Measurements from ENCODE around the gene TTC22.

Gene TTC22

GRCh38 chr1:54787604-54788003 lies 13.5 kb downstream of the TTC22 start:
- Histone ChIP-seq H3K4me1 (ENCODE audit: insufficient read depth, low read length, severe bottlenecking) (no peaks in the 10 kb centered on the region), H3K9me2 (ENCODE audit: low read depth, low read length) (no peaks in the 10 kb centered on the region), H3K79me2 (ENCODE audit: insufficient read depth, low read length) (no peaks in the 10 kb centered on the region), H3K27ac (ENCODE audit: low read depth, low read length, poor library complexity, severe bottlenecking) (no peak overlapping the region), H3K4me3 (ENCODE audit: low read depth, low read length, poor library complexity, severe bottlenecking) (no peak overlapping the region), H4K20me1 (ENCODE audit: insufficient read depth, low read length) (no peaks in the 10 kb centered on the region), H3K9ac (ENCODE audit: low read length) (no peak overlapping the region), H3K4me2 (ENCODE audit: low read length) (no peak overlapping the region), H3K36me3 (ENCODE audit: insufficient read depth, low read length) (no peaks in the 10 kb centered on the region), H3F3A (ENCODE audit: insufficient read depth, low read length) (no peaks in the 10 kb centered on the region), H3K27me3 (ENCODE audit: insufficient read depth, low read length) (no peaks in the 10 kb centered on the region), H2AFZ (ENCODE audit: low read length) (no peak overlapping the region), H3K9me3 (ENCODE audit: low read length) (no peaks in the 10 kb centered on the region)
- no peak for TF ChIP-seq EZH2 (IDR thresholded peaks at IDR 0.05; ENCODE audit: borderline replicate concordance, low read length)
- TF ChIP-seq, protein P1, sequence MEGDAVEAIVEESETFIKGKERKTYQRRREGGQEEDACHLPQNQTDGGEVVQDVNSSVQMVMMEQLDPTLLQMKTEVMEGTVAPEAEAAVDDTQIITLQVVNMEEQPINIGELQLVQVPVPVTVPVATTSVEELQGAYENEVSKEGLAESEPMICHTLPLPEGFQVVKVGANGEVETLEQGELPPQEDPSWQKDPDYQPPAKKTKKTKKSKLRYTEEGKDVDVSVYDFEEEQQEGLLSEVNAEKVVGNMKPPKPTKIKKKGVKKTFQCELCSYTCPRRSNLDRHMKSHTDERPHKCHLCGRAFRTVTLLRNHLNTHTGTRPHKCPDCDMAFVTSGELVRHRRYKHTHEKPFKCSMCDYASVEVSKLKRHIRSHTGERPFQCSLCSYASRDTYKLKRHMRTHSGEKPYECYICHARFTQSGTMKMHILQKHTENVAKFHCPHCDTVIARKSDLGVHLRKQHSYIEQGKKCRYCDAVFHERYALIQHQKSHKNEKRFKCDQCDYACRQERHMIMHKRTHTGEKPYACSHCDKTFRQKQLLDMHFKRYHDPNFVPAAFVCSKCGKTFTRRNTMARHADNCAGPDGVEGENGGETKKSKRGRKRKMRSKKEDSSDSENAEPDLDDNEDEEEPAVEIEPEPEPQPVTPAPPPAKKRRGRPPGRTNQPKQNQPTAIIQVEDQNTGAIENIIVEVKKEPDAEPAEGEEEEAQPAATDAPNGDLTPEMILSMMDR (IDR thresholded peaks at IDR 0.05; ENCODE audit: low read length): no peak

DNA sequence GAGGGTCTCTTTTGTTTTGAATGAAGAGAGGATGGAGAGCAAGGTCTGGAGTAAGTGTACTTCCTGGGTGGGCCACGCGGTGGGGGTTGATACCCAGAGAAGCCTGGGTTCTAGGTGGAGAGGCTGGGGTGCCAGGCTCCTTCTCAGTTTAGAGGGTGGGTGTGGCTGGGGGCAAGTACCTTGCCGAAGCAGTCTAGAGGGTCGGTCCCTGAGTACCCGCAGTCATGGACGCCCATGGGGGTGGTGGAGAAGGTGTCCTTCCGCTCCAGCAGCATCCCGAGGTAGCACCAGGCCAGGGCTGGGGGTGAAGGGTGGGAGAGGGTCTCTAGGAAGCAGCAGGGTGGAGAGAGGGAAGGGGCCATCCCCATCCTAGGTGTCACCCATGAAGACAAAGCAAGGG lies 14.3 kb downstream of the TTC22 start:
- no peaks in the 10 kb centered on the region for H3K4me1 ChIP-seq (ENCODE audit: insufficient read depth, low read length, severe bottlenecking)
- no peaks in the 10 kb centered on the region for H3K79me2 ChIP-seq (ENCODE audit: insufficient read depth, low read length)
- H3K9me3 ChIP-seq (ENCODE audit: low read length): no peaks in the 10 kb centered on the region
- H3F3A ChIP-seq (ENCODE audit: insufficient read depth, low read length): no peaks in the 10 kb centered on the region
- H3K27ac ChIP-seq (ENCODE audit: low read depth, low read length, poor library complexity, severe bottlenecking): no peak overlapping the region
- no peaks in the 10 kb centered on the region for H3K36me3 ChIP-seq (ENCODE audit: insufficient read depth, low read length)
- no peaks in the 10 kb centered on the region for H4K20me1 ChIP-seq (ENCODE audit: insufficient read depth, low read length)
- H2AFZ ChIP-seq (ENCODE audit: low read length): no peak overlapping the region
- no peak for TF ChIP-seq EZH2 (IDR thresholded peaks at IDR 0.05; ENCODE audit: borderline replicate concordance, low read length)
- TF ChIP-seq, protein P1 (IDR thresholded peaks at IDR 0.05; ENCODE audit: low read length): no peak
- H3K9me2 ChIP-seq (ENCODE audit: low read depth, low read length): no peaks in the 10 kb centered on the region
- H3K4me2 ChIP-seq (ENCODE audit: low read length): no peak overlapping the region
- no peak overlapping the region for H3K4me3 ChIP-seq (ENCODE audit: low read depth, low read length, poor library complexity, severe bottlenecking)
- H3K27me3 ChIP-seq (ENCODE audit: insufficient read depth, low read length): no peaks in the 10 kb centered on the region
- H3K9ac ChIP-seq (ENCODE audit: low read length): no peak overlapping the region

DNA sequence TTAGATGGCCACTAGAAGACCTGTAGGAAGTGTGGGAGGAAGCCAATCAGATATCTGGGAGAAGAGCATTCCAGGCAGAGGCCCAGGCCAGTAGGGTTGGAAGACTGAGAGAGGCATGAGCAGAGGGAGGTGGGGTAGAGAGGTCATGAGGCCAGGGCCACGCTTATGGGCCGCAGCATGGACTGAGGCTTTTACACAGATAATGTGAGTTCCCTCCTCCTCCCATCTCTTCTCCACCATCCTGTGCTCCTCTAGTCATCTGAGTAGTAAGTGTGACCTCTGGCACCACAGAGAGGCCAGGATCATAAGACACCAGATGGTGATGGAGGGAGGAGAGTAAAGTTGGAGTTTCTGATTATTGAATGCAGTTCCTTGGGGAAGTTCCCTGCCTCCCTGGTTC lies 17.1 kb downstream of the TTC22 start:
- Histone ChIP-seq H3K36me3 (ENCODE audit: insufficient read depth, low read length) (no peaks in the 10 kb centered on the region), H3K4me2 (ENCODE audit: low read length) (no peak overlapping the region), H3K4me3 (ENCODE audit: low read depth, low read length, poor library complexity, severe bottlenecking) (no peak overlapping the region)

More for the DNA sequence above, 17.1 kb downstream of the TTC22 start:
- H3F3A ChIP-seq (ENCODE audit: insufficient read depth, low read length): no peaks in the 10 kb centered on the region
- no peaks in the 10 kb centered on the region for H3K9me3 ChIP-seq (ENCODE audit: low read length)
- no peak overlapping the region for H3K27ac ChIP-seq (ENCODE audit: low read depth, low read length, poor library complexity, severe bottlenecking)
- H3K9me2 ChIP-seq (ENCODE audit: low read depth, low read length): no peaks in the 10 kb centered on the region
- TF ChIP-seq, protein P1 (IDR thresholded peaks at IDR 0.05; ENCODE audit: low read length): no peak
- TF ChIP-seq EZH2 (IDR thresholded peaks at IDR 0.05; ENCODE audit: borderline replicate concordance, low read length): no peak
- H3K9ac ChIP-seq (ENCODE audit: low read length): no peak overlapping the region
- no peaks in the 10 kb centered on the region for H3K4me1 ChIP-seq (ENCODE audit: insufficient read depth, low read length, severe bottlenecking)
- no peaks in the 10 kb centered on the region for H3K79me2 ChIP-seq (ENCODE audit: insufficient read depth, low read length)
- no peak overlapping the region for H2AFZ ChIP-seq (ENCODE audit: low read length)
- H3K27me3 ChIP-seq (ENCODE audit: insufficient read depth, low read length): no peaks in the 10 kb centered on the region
- H4K20me1 ChIP-seq (ENCODE audit: insufficient read depth, low read length): no peaks in the 10 kb centered on the region
